GM19193 (cell line): ENCODE results near the gene ANGPTL2.

ENCODE experiments used
- POLR2A ChIP-seq: IDR thresholded peaks from 4 replicates; pipeline ENCODE4 v1.6.1; 2011; ENCODE audit not compliant: insufficient read depth, insufficient read length; ENCODE audit errors: extremely low read depth

Gene ANGPTL2

GRCh38 chr9:127159949-127160610 lies 37.6 kb upstream of the ANGPTL2 start:
- no peak for TF ChIP-seq POLR2A

- no peak for TF ChIP-seq POLR2A
Measured at GRCh38 chr9:127159325-127159801, 36.9 kb upstream of the ANGPTL2 start.

DNA sequence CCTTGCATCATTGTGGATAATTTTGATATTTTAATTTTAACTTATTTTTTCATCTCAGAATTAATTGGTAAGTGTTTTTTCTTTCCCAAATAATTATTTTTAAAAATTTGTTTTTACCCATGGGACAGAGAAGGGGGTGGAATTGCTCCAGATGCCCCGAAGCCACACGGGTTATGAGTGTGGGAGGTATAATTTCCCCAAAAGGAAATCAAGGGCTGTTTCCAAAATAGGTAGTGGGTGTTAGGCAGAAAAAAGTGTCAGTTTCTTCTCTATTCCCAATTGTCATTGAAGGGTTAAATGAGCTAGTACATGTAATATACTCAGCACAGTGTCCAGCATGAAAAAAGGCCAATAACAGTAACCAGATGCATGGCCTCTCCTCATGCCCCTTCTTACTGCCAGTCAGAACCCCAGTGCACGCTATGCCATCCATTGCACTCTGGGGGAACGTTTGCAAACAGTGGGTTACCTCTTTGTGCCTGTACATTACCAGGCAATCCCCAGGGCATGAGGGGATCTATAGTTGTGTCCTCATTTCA lies 36.4 kb upstream of the ANGPTL2 start:
- TF ChIP-seq POLR2A, result no peak

- TF ChIP-seq POLR2A, result no peak
Measured at GRCh38 chr9:127155314-127155960, 33.0 kb upstream of the ANGPTL2 start.

GRCh38 chr9:127154390-127155191 lies 32.2 kb upstream of the ANGPTL2 start:
- no peak for TF ChIP-seq POLR2A

- TF ChIP-seq POLR2A, result no peak
Measured at GRCh38 chr9:127154003-127154389, 31.6 kb upstream of the ANGPTL2 start.

DNA sequence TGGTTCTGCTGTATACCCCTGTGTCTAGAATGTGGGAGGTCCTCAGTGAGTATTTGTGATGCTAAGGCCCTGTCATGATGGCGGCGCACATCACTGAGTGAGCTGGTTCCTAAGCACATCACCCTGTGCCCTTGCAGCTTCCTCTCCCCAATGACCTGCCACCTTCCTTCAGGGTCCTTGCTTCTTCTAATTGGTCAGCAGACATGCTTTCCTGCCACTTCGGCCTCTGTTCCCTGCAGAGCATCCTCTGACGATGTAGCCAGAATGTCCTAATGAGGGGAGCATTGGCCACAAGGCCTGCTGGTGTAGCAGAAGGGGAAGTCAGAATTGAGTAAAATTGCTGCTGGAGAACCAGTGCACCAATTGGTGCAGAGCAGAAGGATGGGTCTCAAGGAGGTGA lies 31.1 kb upstream of the ANGPTL2 start:
- TF ChIP-seq POLR2A, result no peak

DNA sequence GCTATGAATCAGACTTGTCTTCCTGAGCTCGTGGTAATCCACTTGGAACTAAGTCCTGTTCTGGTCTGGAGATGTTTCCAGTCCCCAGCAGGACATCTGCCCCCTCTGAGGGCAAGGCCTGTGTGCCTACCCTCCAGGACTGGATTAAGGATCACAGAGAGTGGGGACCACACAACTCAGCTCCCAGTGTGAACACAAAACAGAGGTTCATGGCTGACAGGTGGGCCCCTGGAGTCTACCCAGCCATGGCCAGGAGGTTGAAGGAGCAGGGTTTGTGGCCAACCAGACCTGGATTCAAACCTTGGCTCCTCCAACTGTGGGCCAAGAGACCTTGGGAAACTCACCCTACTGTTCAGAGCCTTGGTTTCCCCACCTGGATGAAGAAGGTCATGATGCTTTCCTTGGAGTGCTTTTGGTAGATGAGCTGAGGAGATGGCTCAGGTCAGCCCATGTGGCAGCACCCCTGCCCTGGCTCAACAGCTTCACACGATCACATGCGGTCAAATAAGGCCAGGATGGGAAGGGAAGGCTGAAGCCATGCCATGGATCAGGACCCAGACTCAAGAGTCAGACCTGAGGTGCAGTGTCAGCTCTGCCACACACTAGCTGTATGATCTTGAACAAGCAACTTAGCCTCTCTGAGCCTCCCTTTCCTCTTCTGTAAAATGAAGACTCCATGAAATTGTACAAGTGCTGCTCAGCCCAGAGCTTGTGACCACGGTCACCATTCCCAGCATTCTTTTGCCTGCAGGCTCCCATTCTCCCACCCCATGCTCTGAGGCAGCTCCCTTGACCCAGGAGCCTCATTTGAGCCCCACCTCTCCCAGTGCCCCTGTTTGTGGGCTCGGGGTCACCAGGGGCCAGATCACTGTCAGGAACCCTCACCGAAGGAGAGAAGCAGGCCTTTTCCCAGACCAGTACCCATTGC lies 27.3 kb upstream of the ANGPTL2 start:
- TF ChIP-seq POLR2A, result no peak

DNA sequence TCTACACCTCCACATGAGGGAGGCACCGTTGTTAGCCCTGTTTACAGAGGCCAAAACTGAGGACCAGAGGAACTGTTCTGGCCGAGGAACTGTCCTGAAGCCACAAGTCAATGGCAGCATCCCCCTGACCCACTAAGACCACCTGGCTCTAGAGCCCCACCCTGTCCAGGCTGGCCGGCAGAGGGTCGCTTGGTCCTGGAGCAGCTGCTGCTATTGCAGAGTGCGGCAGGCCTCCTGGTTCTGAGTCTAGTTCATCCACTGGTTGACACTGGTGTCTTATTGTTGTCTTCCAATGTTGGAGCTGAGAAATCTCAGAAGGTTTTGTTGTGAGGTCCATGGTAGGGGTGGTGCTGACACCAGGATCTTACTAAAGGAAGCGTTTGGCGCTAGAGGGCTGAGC lies 26.6 kb upstream of the ANGPTL2 start:
- no peak for TF ChIP-seq POLR2A

- no peak for TF ChIP-seq POLR2A
Measured at GRCh38 chr9:127148014-127148413, 25.6 kb upstream of the ANGPTL2 start.

- no peak for TF ChIP-seq POLR2A
Measured at GRCh38 chr9:127147251-127147650, 24.8 kb upstream of the ANGPTL2 start.

DNA sequence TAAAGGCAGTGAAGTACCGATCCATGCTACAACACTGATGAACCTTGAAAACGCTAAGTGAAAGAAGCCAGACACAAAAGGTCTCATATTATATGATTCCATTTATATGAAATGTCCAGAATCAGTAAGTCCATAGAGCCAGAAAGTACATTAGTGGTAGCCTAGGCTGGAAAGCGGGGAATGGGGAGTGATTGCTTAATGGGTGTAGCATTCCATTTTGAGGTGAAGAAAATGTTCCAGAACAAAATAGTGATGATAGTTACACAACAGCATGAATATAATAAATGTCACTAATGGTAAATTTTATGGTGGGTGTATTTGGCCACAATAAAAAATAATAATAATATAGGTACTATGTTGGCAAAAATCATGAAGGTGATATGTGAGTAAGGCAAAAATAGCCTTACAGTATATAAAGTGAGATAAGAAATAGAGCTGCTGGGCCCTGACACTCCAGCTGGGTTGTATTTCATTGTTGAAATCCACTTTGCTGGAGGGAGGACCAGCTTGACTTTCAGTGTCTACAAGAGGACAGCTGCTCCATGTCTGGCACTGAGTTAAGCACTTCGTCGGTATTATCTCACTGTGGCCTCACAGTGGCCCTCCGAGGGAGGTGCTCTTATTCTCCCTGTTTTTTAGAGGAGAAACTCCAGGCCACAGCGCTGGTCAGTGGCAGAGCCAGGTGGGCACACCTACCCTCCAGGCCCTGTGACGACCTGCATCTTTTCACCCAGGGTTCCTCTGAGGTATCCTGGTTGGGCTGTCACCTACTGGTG lies 22.4 kb upstream of the ANGPTL2 start:
- no peak for TF ChIP-seq POLR2A

DNA sequence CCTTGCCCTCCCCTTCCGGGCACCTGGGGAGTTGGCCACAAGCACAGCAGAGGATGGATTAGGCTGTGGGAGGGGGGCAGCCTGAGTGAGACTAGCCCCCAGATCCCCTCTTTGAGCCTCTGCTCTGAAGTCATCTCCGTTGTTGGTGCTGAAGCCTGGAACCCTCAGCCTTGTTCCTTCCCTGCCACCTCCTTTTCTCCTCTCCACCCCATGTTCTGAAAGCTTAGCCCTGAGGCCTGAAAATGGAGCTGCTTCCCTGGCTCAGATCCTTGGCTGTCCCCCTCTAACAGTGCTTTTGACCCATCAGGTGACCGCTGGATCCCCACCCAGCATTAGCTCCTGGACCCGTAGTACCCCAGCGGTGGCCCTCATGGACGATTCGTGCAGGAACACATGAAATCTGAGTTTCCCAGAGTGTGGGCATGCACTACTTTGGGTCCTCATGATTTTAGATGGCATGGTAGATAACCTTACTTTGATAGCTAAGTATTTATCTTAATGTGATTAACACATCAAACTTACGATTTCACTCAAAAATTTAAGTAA lies 21.6 kb upstream of the ANGPTL2 start:
- no peak for TF ChIP-seq POLR2A
